B cell (primary cell): ENCODE results near the gene SPRYD3.

ENCODE experiments used
- EZH2 ChIP-seq: IDR thresholded peaks from 2 replicates; pipeline ENCODE4 v1.6.1; 2012; ENCODE audit warnings: borderline replicate concordance, low read depth, mild to moderate bottlenecking, moderate library complexity, low read length; ENCODE audit not compliant: insufficient read depth, poor library complexity, severe bottlenecking
- TF ChIP-seq, protein P1 (sequence below): fragments of 200-600 bp; IDR thresholded peaks from one replicate; pipeline ENCODE4 v1.8.0; 2022; ENCODE audit warnings: antibody characterized with exemption, mild to moderate bottlenecking

DNA sequence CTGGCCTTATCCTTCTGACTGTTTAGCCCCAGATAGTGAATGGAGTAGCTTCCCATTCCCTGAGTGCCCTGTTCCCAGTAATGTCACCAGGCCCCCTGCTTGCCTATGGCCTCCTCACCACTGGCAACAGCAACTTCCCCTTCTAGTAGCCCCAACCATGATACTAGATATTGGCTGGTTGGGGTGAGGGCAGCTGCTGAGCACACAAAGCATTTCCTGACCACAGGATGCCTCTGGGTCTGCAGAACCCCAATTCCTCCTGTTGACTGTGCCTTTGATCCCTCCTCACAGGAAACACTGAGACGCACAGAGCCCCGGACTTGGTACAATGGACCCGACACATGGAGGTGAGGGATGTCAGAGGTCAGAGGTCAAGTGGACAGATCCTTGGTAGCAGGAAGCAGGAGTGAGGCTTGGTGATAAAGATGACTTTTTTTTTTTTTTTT lies 24.7 kb upstream of the SPRYD3 start:
- TF ChIP-seq, protein P1, sequence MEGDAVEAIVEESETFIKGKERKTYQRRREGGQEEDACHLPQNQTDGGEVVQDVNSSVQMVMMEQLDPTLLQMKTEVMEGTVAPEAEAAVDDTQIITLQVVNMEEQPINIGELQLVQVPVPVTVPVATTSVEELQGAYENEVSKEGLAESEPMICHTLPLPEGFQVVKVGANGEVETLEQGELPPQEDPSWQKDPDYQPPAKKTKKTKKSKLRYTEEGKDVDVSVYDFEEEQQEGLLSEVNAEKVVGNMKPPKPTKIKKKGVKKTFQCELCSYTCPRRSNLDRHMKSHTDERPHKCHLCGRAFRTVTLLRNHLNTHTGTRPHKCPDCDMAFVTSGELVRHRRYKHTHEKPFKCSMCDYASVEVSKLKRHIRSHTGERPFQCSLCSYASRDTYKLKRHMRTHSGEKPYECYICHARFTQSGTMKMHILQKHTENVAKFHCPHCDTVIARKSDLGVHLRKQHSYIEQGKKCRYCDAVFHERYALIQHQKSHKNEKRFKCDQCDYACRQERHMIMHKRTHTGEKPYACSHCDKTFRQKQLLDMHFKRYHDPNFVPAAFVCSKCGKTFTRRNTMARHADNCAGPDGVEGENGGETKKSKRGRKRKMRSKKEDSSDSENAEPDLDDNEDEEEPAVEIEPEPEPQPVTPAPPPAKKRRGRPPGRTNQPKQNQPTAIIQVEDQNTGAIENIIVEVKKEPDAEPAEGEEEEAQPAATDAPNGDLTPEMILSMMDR, result no peak
- no peak for TF ChIP-seq EZH2
